Stimulated activated CD4-positive, alpha-beta T cell treated with anti-CD3 and anti-CD28 coated beads, Interleukin-1b, Interleukin-23, amount 100 ng/mL, for 4 hours (primary cell): Measurements from ENCODE around the gene WWOX.

Experiments used
- DNase-seq, 2 donors: peaks; one replicate each; pipeline ENCODE4 v3.0.0-alpha.2; 2020; ENCODE audit warnings: low read depth in 2 of 2

The WWOX gene

GRCh38 chr16:79137426-79137939 lies 1038.0 kb downstream of the WWOX start:
- DNase-seq, result no peak

GRCh38 chr16:79139799-79140198 lies 1040.3 kb downstream of the WWOX start:
- no peak for DNase-seq

GRCh38 chr16:79143026-79143425 lies 1043.6 kb downstream of the WWOX start:
- no peak for DNase-seq

- DNase-seq, result no peak
Observed at GRCh38 chr16:79150151-79150550, 1050.7 kb downstream of the WWOX start.

GRCh38 chr16:79150632-79151310 lies 1051.3 kb downstream of the WWOX start:
- DNase-seq, result no peak

- no peak for DNase-seq
Observed at GRCh38 chr16:79154086-79154485, 1054.6 kb downstream of the WWOX start.

- DNase-seq, result no peak
Observed at GRCh38 chr16:79155471-79155870, 1056.0 kb downstream of the WWOX start.

GRCh38 chr16:79155904-79156303 lies 1056.5 kb downstream of the WWOX start:
- DNase-seq, result no peak

GRCh38 chr16:79156761-79157160 lies 1057.3 kb downstream of the WWOX start:
- no peak for DNase-seq

- no peak for DNase-seq
Observed at GRCh38 chr16:79158337-79158736, 1058.9 kb downstream of the WWOX start.

GRCh38 chr16:79159261-79160049 lies 1060.0 kb downstream of the WWOX start:
- no peak for DNase-seq

GRCh38 chr16:79162977-79163376 lies 1063.5 kb downstream of the WWOX start:
- DNase-seq, result no peak

GRCh38 chr16:79163691-79164387 lies 1064.4 kb downstream of the WWOX start:
- DNase-seq, result no peak

GRCh38 chr16:79164388-79164995 lies 1065.0 kb downstream of the WWOX start:
- no peak for DNase-seq

- no peak for DNase-seq
Observed at GRCh38 chr16:79165079-79165478, 1065.6 kb downstream of the WWOX start.

GRCh38 chr16:79165506-79165905 lies 1066.1 kb downstream of the WWOX start:
- no peak for DNase-seq

GRCh38 chr16:79167893-79168292 lies 1068.4 kb downstream of the WWOX start:
- no peak for DNase-seq

GRCh38 chr16:79168321-79168720 lies 1068.9 kb downstream of the WWOX start:
- no peak for DNase-seq

- no peak for DNase-seq
Observed at GRCh38 chr16:79169239-79169638, 1069.8 kb downstream of the WWOX start.

- DNase-seq, result no peak
Observed at GRCh38 chr16:79170555-79171246, 1071.2 kb downstream of the WWOX start.

- no peak for DNase-seq
Observed at GRCh38 chr16:79171504-79171903, 1072.0 kb downstream of the WWOX start.
